NK-92 (cell line): ENCODE data around the gene FN1.
"Not testable (repeated sequence)": the region's sequence is repeated elsewhere in the genome, so short reads cannot be mapped to it uniquely, and the experiment has no call there.

Experiments used
- DNase-seq: peaks from one replicate; lab custom pipeline; 2025; ENCODE audit not compliant: unreplicated experiment; lab: John Stamatoyannopoulos, UW

The FN1 gene

GRCh38 chr2:215367662-215368492 is 68.0 kb downstream of the FN1 start:
- no peak for DNase-seq

GRCh38 chr2:215366440-215367032 is 69.3 kb downstream of the FN1 start:
- no peak for DNase-seq

GRCh38 chr2:215365184-215365658 is 70.6 kb downstream of the FN1 start:
- DNase-seq: no peak

GRCh38 chr2:215364157-215365155 is 71.4 kb downstream of the FN1 start:
- no peak for DNase-seq

- no peak for DNase-seq
Measured at GRCh38 chr2:215363461-215364156, 72.3 kb downstream of the FN1 start.

- DNase-seq: no peak
Measured at GRCh38 chr2:215363039-215363438, 72.8 kb downstream of the FN1 start.

- DNase-seq: no peak
Measured at GRCh38 chr2:215362562-215362904, 73.3 kb downstream of the FN1 start.

- DNase-seq: no peak
Measured at GRCh38 chr2:215361876-215362561, 73.8 kb downstream of the FN1 start.

- DNase-seq: no peak
Measured at GRCh38 chr2:215361211-215361875, 74.5 kb downstream of the FN1 start.

GRCh38 chr2:215360596-215360995 is 75.3 kb downstream of the FN1 start:
- DNase-seq: no peak

- not testable (repeated sequence) for DNase-seq
Measured at GRCh38 chr2:215360059-215360458, 75.8 kb downstream of the FN1 start.

GRCh38 chr2:215359576-215359922 is 76.3 kb downstream of the FN1 start:
- DNase-seq: no peak

GRCh38 chr2:215358891-215359575 is 76.8 kb downstream of the FN1 start:
- no peak for DNase-seq

- DNase-seq: no peak
Measured at GRCh38 chr2:215358312-215358845, 77.5 kb downstream of the FN1 start.

- no peak for DNase-seq
Measured at GRCh38 chr2:215357660-215358059, 78.2 kb downstream of the FN1 start.

GRCh38 chr2:215356948-215357461 is 78.9 kb downstream of the FN1 start:
- DNase-seq: no peak

GRCh38 chr2:215356334-215356947 is 79.4 kb downstream of the FN1 start:
- DNase-seq: no peak

- no peak for DNase-seq
Measured at GRCh38 chr2:215355801-215356200, 80.1 kb downstream of the FN1 start.
